Measurements from ENCODE around the gene TEDC2. TPM values are rescaled to one million over a fixed set of nuclear protein-coding genes. Genes with fewer than 3 reads are reported as not detected.

The TEDC2 gene
- total RNA-seq, 1 experiment from 2014 or later = 22.6 TPM

- DNase-seq (ENCODE audit: low read depth) = no peak
Measured at GRCh38 chr16:2496223-2497115, 36.6 kb downstream of the TEDC2 start.

- DNase-seq (ENCODE audit: low read depth) = no peak
Measured at GRCh38 chr16:2497116-2497630, 37.3 kb downstream of the TEDC2 start.

- DNase-seq (ENCODE audit: low read depth) = no peak
Measured at GRCh38 chr16:2497695-2498484, 38.0 kb downstream of the TEDC2 start.

GRCh38 chr16:2498531-2499253 lies 38.8 kb downstream of the TEDC2 start:
- DNase-seq (ENCODE audit: low read depth) = no peak

GRCh38 chr16:2499454-2499853 lies 39.5 kb downstream of the TEDC2 start:
- DNase-seq (ENCODE audit: low read depth) = no peak

GRCh38 chr16:2499890-2500429 lies 40.1 kb downstream of the TEDC2 start:
- DNase-seq (ENCODE audit: low read depth) = no peak

GRCh38 chr16:2500430-2500917 lies 40.6 kb downstream of the TEDC2 start:
- DNase-seq (ENCODE audit: low read depth) = no peak

- peak; percentile 49 for DNase-seq (ENCODE audit: low read depth)
Measured at GRCh38 chr16:2500918-2501750, 41.2 kb downstream of the TEDC2 start.

GRCh38 chr16:2501946-2502895 lies 42.3 kb downstream of the TEDC2 start:
- no peak for DNase-seq (ENCODE audit: low read depth)

- DNase-seq (ENCODE audit: low read depth) = no peak
Measured at GRCh38 chr16:2505695-2506094, 45.8 kb downstream of the TEDC2 start.

- no peak for DNase-seq (ENCODE audit: low read depth)
Measured at GRCh38 chr16:2507052-2507659, 47.2 kb downstream of the TEDC2 start.

- DNase-seq (ENCODE audit: low read depth) = no peak
Measured at GRCh38 chr16:2507665-2508064, 47.8 kb downstream of the TEDC2 start.

- DNase-seq (ENCODE audit: low read depth) = no peak
Measured at GRCh38 chr16:2508722-2509400, 49.0 kb downstream of the TEDC2 start.

- no peak for DNase-seq (ENCODE audit: low read depth)
Measured at GRCh38 chr16:2511128-2511800, 51.4 kb downstream of the TEDC2 start.

GRCh38 chr16:2511996-2512734 lies 52.3 kb downstream of the TEDC2 start:
- no peak for DNase-seq (ENCODE audit: low read depth)

- no peak for DNase-seq (ENCODE audit: low read depth)
Measured at GRCh38 chr16:2512735-2513404, 53.0 kb downstream of the TEDC2 start.

Data from M059J (cell line).